LNCaP clone FGC (cell line): ENCODE results near the gene EVA1A.

ENCODE experiments used
- DNase-seq: peaks from one replicate; pipeline ENCODE4 v3.0.0-alpha.2; 2011; ENCODE audit warnings: low read depth
- H3K4me3 ChIP-seq: 2 replicates; pipeline ENCODE4 v1.5.1; 2011; ENCODE audit warnings: mild to moderate bottlenecking, low read depth, low read length, control low read depth
- CTCF ChIP-seq: IDR thresholded peaks from 2 replicates; pipeline ENCODE4 v1.5.1; 2012; ENCODE audit warnings: mild to moderate bottlenecking; ENCODE audit not compliant: control insufficient read depth, insufficient read depth; ENCODE audit errors: extremely low read depth

EVA1A gene

GRCh38 chr2:75537658-75538057 lies 23.1 kb downstream of the EVA1A start:
- DNase-seq, result no peak
- no peak for TF ChIP-seq CTCF
- H3K4me3 ChIP-seq, result no peak overlapping the region

- TF ChIP-seq CTCF, result no peak
- no peak for DNase-seq
- H3K4me3 ChIP-seq, result no peak overlapping the region
These were observed 27.6 kb downstream of the EVA1A start for GRCh38 chr2:75533135-75533534.

- TF ChIP-seq CTCF, result no peak
- no peak for DNase-seq
- no peak overlapping the region for H3K4me3 ChIP-seq
These were observed 28.3 kb downstream of the EVA1A start for GRCh38 chr2:75532488-75532887.

- H3K4me3 ChIP-seq, result no peak overlapping the region
- no peak for TF ChIP-seq CTCF
- DNase-seq, result peak; percentile 34
These were observed 32.3 kb downstream of the EVA1A start for GRCh38 chr2:75528221-75528977.

GRCh38 chr2:75527676-75528075 lies 33.1 kb downstream of the EVA1A start:
- TF ChIP-seq CTCF, result no peak
- no peak for DNase-seq
- no peak overlapping the region for H3K4me3 ChIP-seq

- TF ChIP-seq CTCF, result no peak
- H3K4me3 ChIP-seq, result no peak overlapping the region
- no peak for DNase-seq
These were observed 33.9 kb downstream of the EVA1A start for GRCh38 chr2:75526842-75527241.
